Head of caudate nucleus (tissue), 42 donors: ENCODE measurements around the gene RNF8.
A peak's percentile ranks its signal among the peaks of the same experiment; 100 is the strongest.
"Not testable (repeated sequence)": the region's sequence is repeated elsewhere in the genome, so short reads cannot be mapped to it uniquely, and the experiment has no call there.

Source experiments
- DNase-seq, 42 donors: peaks; one replicate each; pipeline versions ENCODE4 v3.0.0 to v3.0.0-alpha.2; 2020 to 2021; ENCODE audit warnings: mixed read lengths in 7 of 42
- intact Hi-C: fragments of 100-400 bp; cut with DNase I; formaldehyde crosslinking; loops from one replicate; pipeline ENCODE4 v1.15.0; 2022

Gene RNF8

GRCh38 chr6:37320646-37321045 is 33.1 kb upstream of the RNF8 start:
- no peak for DNase-seq
- intact Hi-C loops = no loop called here

- intact Hi-C loops = no loop called here
- DNase-seq = no peak
Measured at GRCh38 chr6:37321101-37321500, 32.7 kb upstream of the RNF8 start.

- intact Hi-C loops = no loop called here
- DNase-seq = no peak
Measured at GRCh38 chr6:37321516-37322415, 32.0 kb upstream of the RNF8 start.

GRCh38 chr6:37323580-37323979 is 30.2 kb upstream of the RNF8 start:
- intact Hi-C loops = no loop called here
- no peak for DNase-seq

- intact Hi-C loops = no loop called here
- peak in 2 of 42 donors; percentile 27 to 49 for DNase-seq
Measured at GRCh38 chr6:37324131-37325033, 29.4 kb upstream of the RNF8 start.

- DNase-seq, intact Hi-C loops: not testable (repeated sequence)
Measured at GRCh38 chr6:37330345-37330744, 23.4 kb upstream of the RNF8 start.

GRCh38 chr6:37331047-37331446 is 22.7 kb upstream of the RNF8 start:
- intact Hi-C loops = no loop called here
- DNase-seq = no peak

- DNase-seq = no peak
- intact Hi-C loops = no loop called here
Measured at GRCh38 chr6:37332894-37333293, 20.9 kb upstream of the RNF8 start.

GRCh38 chr6:37334047-37334446 is 19.7 kb upstream of the RNF8 start:
- no peak for DNase-seq
- intact Hi-C loops = no loop called here

- intact Hi-C loops, DNase-seq: not testable (repeated sequence)
Measured at GRCh38 chr6:37338317-37338716, 15.5 kb upstream of the RNF8 start.

- DNase-seq = no peak
Measured at GRCh38 chr6:37338745-37339255, 15.0 kb upstream of the RNF8 start.

GRCh38 chr6:37339741-37340638 is 13.8 kb upstream of the RNF8 start:
- intact Hi-C loops = no loop called here
- no peak for DNase-seq

More at GRCh38 chr6:37338745-37339255, 15.0 kb upstream of the RNF8 start:
- intact Hi-C loops = no loop called here

- intact Hi-C loops = no loop called here
- no peak for DNase-seq
Measured at GRCh38 chr6:37340639-37340943, 13.2 kb upstream of the RNF8 start.

- no peak for DNase-seq
- intact Hi-C loops = no loop called here
Measured at GRCh38 chr6:37343248-37343647, 10.5 kb upstream of the RNF8 start.

- no peak for DNase-seq
- intact Hi-C loops = no loop called here
Measured at GRCh38 chr6:37344308-37344707, 9.5 kb upstream of the RNF8 start.

- DNase-seq, intact Hi-C loops: not testable (repeated sequence)
Measured at GRCh38 chr6:37345804-37346203, 8.0 kb upstream of the RNF8 start.

- intact Hi-C loops = no loop called here
- no peak for DNase-seq
Measured at GRCh38 chr6:37347177-37347576, 6.6 kb upstream of the RNF8 start.

- intact Hi-C loops = no loop called here
- no peak for DNase-seq
Measured at GRCh38 chr6:37347670-37348111, 6.1 kb upstream of the RNF8 start.

- intact Hi-C loops = loop anchor here (10.0 kb wide), 1 partner anchor 84 kb away; the partner anchor contains the start of gene CMTR1
- DNase-seq = no peak
Measured at GRCh38 chr6:37351027-37351426, 2.8 kb upstream of the RNF8 start.
